Endothelial cell of umbilical vein (primary cell): ENCODE measurements around the gene NAV2.

ENCODE experiments used
- CTCF ChIP-seq, 2 donors: IDR thresholded peaks; 1 replicate in 1 of 2; 2 replicates in 1 of 2; pipeline ENCODE4 v1.5.1; 2011; ENCODE audit warnings: low read length in 2 of 2, mild to moderate bottlenecking in 2 of 2, moderate library complexity in 2 of 2, control low read depth in 1 of 2, inconsistent platforms in 1 of 2, low read depth in 1 of 2; ENCODE audit not compliant: insufficient read depth in 1 of 2; ENCODE audit errors: extremely low read depth in 1 of 2
- EZH2 ChIP-seq: IDR thresholded peaks from 2 replicates; pipeline ENCODE4 v1.6.1; 2012; ENCODE audit warnings: borderline replicate concordance, low read depth, mild to moderate bottlenecking, moderate library complexity, low read length, inconsistent platforms; ENCODE audit not compliant: severe bottlenecking
- JUN ChIP-seq: IDR thresholded peaks from 2 replicates; pipeline ENCODE4 v1.6.1; 2011; ENCODE audit warnings: borderline replicate concordance, low read depth; ENCODE audit not compliant: insufficient read length, insufficient read depth
- MYC ChIP-seq: IDR thresholded peaks from one replicate; pipeline ENCODE4 v1.6.1; 2011; ENCODE audit warnings: mild to moderate bottlenecking, low read depth, low read length
- POLR2A ChIP-seq: IDR thresholded peaks from 2 replicates; pipeline ENCODE4 v1.6.1; 2012; ENCODE audit warnings: low read depth, mild to moderate bottlenecking, control low read depth, low read length
- POLR2AphosphoS5 ChIP-seq: IDR thresholded peaks from 2 replicates; pipeline ENCODE4 v1.6.1; 2012; ENCODE audit warnings: low read depth, mild to moderate bottlenecking, control low read depth, low read length, moderate library complexity; ENCODE audit not compliant: insufficient read depth

GRCh38 chr11:19718951-19719350, 6.3 kb downstream of the NAV2 start:
- TF ChIP-seq EZH2: no peak
- no peak for TF ChIP-seq CTCF (IDR thresholded peaks at IDR 0.05; ENCODE audit: extremely low read depth in 1 of 2, insufficient read depth in 1 of 2, low read depth in 1 of 2, low read length in 2 of 2)
- no peak for TF ChIP-seq JUN
- no peak for TF ChIP-seq POLR2AphosphoS5
- TF ChIP-seq MYC: no peak
- TF ChIP-seq POLR2A: no peak
